Measurements from ENCODE around the gene COL6A1.

DNA sequence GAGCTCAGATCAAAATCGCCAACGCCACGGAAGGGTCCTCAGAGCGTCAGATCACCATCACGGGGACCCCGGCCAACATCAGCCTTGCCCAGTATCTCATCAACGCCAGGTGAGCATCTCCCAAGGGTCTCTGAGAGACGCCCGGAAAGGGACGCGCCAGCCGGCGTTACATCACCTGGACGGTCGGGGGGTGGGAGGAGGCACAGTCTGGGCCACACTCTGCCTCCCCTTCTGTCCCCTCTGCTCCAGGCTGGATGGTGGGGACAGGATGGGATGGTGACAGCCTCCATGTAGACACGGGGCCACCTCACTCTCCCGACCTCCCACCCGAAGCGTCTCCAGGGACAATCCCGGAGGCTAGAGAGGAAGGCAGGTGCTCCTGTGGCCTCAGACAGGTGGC lies 41.5 kb upstream of the COL6A1 start:
- TF ChIP-seq, protein P1, sequence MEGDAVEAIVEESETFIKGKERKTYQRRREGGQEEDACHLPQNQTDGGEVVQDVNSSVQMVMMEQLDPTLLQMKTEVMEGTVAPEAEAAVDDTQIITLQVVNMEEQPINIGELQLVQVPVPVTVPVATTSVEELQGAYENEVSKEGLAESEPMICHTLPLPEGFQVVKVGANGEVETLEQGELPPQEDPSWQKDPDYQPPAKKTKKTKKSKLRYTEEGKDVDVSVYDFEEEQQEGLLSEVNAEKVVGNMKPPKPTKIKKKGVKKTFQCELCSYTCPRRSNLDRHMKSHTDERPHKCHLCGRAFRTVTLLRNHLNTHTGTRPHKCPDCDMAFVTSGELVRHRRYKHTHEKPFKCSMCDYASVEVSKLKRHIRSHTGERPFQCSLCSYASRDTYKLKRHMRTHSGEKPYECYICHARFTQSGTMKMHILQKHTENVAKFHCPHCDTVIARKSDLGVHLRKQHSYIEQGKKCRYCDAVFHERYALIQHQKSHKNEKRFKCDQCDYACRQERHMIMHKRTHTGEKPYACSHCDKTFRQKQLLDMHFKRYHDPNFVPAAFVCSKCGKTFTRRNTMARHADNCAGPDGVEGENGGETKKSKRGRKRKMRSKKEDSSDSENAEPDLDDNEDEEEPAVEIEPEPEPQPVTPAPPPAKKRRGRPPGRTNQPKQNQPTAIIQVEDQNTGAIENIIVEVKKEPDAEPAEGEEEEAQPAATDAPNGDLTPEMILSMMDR (IDR thresholded peaks at IDR 0.05; ENCODE audit: low read length): no peak
- TF ChIP-seq EZH2 (IDR thresholded peaks at IDR 0.05; ENCODE audit: borderline replicate concordance, low read length): no peak
